Astrocyte of the cerebellum (primary cell): ENCODE results near the gene LMF1.

ENCODE experiments used
- DNase-seq: peaks from one replicate; pipeline ENCODE4 v3.0.0-alpha.2; 2011; ENCODE audit warnings: low read depth
- H3K4me3 ChIP-seq: 2 replicates; pipeline ENCODE4 v1.5.1; 2011; ENCODE audit warnings: mild to moderate bottlenecking, low read depth, low read length, moderate library complexity
- in situ Hi-C: cut with HindIII; loops from 2 replicates; pipeline ENCODE4 v1.10.0; 2017; ENCODE audit warnings: low sequenced_read_pairs
- TF ChIP-seq, protein P1 (sequence below): IDR thresholded peaks from 2 replicates; pipeline ENCODE4 v1.5.1; 2012; ENCODE audit warnings: low read length, low read depth, moderate library complexity, mild to moderate bottlenecking; ENCODE audit errors: missing control alignments

LMF1 gene

DNA sequence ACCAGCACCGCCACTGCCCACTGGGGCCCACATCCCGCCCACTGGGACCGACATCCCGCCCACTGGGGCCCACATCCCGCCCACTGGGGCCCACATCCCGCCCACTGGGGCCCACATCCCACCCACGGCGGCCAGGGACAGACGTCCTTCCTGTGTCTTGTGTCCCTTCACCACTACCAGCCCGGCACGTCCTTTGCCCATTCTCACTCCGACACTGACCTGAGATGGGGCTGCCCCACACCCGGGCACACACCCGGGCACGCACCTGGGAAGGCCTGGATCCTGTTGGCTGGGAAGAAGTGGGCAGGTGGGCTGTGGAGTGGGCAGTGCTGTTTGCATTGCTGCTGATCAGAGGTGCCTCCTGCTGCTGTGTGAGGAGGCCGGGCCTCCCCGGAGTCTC is 141.9 kb downstream of the LMF1 start:
- in situ Hi-C loops = no loop called here
- no peak for DNase-seq
- TF ChIP-seq, protein P1, sequence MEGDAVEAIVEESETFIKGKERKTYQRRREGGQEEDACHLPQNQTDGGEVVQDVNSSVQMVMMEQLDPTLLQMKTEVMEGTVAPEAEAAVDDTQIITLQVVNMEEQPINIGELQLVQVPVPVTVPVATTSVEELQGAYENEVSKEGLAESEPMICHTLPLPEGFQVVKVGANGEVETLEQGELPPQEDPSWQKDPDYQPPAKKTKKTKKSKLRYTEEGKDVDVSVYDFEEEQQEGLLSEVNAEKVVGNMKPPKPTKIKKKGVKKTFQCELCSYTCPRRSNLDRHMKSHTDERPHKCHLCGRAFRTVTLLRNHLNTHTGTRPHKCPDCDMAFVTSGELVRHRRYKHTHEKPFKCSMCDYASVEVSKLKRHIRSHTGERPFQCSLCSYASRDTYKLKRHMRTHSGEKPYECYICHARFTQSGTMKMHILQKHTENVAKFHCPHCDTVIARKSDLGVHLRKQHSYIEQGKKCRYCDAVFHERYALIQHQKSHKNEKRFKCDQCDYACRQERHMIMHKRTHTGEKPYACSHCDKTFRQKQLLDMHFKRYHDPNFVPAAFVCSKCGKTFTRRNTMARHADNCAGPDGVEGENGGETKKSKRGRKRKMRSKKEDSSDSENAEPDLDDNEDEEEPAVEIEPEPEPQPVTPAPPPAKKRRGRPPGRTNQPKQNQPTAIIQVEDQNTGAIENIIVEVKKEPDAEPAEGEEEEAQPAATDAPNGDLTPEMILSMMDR = no peak
- no peak overlapping the region for H3K4me3 ChIP-seq

DNA sequence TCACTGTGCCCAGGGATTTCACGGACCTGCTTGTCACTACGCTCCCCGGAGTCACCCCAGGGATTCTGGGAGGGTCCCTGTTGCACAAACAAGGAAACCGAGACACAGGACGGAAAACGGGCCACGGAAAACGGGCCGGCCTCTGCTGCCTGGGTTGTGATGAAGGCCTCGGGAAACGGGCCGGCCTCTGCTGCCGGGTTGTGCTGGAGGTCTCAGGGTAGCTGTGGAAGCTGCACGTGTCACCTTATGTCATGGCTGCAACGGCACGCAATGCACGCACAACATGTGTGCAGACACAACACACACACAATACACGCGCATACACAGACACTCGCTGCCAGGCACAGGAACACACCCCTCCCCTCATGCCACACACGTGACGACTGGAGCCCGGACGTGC is 143.3 kb downstream of the LMF1 start:
- in situ Hi-C loops = no loop called here
- DNase-seq = no peak
- TF ChIP-seq, protein P1 = no peak
- no peak overlapping the region for H3K4me3 ChIP-seq

DNA sequence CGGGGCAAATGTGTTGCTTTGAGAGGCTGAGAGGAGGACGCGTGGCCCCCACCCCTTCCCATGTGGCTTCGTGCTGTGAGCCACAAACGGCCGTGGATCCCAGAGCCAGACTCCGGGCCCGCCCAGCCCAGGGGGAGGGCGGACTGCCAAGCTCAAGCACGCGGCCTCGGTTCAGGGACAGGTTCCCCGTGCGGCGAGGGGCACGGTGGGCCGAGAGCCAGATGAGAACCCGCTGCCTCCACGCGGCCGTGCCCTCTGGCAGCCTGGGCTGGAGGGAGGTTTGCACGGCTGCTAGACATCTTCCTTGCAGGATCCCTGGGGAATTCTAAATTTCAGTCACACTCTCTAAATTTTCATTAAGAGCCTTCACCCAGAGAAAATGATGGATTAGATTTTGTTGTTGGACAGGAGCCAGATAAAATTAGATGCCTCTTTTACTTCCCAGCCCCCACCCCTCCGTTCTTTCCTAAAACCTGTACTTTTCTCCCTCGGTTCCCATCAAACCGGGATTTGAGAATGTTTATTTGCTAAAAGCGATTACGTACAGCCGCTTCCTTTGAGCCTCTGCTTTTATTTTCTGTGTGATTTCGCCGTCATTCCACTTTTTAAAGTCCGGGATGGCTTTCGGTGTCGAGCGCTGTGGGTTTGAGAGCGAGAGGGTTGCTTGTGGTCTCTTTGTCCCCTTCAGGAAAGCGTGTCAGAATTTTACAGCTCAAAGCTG is 145.3 kb downstream of the LMF1 start:
- DNase-seq = no peak
- H3K4me3 ChIP-seq = no peak overlapping the region
- TF ChIP-seq, protein P1 = no peak
- in situ Hi-C loops = no loop called here

DNA sequence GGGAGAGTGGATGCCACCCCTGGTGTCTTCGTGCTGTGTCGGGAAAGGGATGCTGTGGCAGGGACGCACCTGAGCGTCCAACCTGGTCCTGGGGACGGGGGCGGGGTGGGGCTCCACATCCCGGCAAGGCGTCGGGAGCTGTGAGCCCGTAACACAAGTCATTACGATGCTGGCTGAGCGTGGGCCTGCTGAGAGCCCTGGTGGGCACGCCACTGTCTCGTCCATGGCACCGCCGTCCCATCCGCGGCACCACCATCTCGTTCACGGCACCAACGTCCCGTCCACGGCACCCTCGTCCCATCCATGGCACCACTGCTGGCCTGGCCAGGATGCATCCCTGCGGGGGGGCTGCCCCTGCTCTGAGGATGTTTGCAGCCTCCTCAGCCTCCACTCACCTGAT is 146.2 kb downstream of the LMF1 start:
- H3K4me3 ChIP-seq = no peak overlapping the region
- no peak for DNase-seq
- TF ChIP-seq, protein P1 = no peak
- in situ Hi-C loops = no loop called here

DNA sequence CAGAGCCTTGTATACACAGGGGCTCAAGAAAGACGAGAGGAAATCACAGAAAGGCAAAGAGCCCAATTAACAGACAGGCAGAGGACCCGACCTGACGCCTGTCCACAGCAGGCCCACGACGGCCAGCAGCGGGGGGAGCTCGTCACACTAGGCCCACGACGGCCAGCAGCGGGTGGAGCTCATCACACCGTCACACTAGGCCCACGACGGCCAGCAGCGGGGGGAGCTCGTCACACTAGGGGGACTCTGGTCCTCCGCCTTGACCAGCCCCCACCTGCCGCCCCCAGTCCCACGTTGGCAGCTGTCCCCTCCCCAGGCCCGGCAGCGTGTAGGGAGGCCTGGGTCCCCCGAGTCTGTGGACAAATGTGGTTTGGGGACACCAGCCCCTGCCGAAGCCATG is 146.6 kb downstream of the LMF1 start:
- no peak for DNase-seq
- H3K4me3 ChIP-seq = no peak overlapping the region
- TF ChIP-seq, protein P1 = no peak
- in situ Hi-C loops = no loop called here

DNA sequence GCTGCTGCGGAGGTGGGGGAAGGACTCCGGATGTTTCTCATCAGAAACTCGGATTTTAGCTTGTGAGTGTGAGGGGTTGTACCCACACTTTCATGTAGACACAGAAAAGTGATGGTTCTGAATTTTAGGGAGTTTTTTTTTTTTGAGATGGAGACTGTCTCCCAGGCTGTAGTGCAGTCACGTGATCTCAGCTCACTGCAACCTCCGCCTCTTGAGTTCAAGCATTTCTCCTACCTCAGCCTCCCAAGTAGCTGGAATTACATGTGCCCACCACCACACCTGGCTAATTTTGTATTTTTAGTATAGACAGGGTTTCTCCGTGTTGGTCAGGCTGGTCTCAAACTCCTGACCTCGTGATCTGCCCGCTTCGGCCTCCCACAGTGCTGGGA is 147.9 kb downstream of the LMF1 start:
- TF ChIP-seq, protein P1 = no peak
- no peak overlapping the region for H3K4me3 ChIP-seq
- in situ Hi-C loops = no loop called here
- no peak for DNase-seq
